ENCODE results near the gene EFNA1.
"Not testable (repeated sequence)": the region's sequence is repeated elsewhere in the genome, so short reads cannot be mapped to it uniquely, and the experiment has no call there.

EFNA1 gene

DNA sequence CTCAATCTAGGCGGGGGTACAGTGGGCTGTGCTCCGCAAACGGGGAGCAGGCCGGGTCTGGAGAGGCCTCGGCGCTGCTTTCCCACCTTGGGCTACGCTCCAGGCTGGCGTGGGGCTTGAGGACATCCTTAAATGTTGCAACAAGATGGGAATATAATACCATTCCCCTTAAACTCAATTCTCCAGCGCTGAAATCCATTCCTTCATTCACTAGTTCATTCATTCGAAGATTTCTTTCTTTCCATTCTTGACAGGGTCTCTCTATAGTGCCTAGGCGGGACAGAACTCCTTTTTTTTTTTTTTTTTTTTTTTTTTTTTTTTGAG, 12.9 kb downstream of the EFNA1 start:
- in situ Hi-C loops (cut with MboI; ENCODE audit: low sequenced_read_pairs): no loop called here

DNA sequence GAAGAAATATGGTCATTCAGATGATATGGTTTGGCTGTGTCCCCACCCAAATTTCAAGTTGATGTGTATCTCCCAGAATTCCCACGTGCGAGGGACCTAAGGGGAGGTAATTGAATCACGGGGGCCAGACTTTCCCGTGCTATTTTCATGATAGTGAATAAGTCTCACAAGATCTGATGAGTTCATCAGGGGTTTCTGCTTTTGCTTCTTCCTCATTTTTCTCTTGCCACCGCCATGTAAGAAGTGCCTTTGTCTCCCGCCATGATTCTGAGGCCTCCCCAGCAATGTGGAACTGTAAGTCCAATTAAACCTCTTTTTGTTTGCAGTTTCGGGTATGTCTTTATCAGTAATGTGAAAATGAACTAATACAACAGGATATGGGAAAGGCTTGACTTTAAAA, 14.1 kb downstream of the EFNA1 start:
- in situ Hi-C loops (cut with MboI; ENCODE audit: low sequenced_read_pairs): no loop called here

DNA sequence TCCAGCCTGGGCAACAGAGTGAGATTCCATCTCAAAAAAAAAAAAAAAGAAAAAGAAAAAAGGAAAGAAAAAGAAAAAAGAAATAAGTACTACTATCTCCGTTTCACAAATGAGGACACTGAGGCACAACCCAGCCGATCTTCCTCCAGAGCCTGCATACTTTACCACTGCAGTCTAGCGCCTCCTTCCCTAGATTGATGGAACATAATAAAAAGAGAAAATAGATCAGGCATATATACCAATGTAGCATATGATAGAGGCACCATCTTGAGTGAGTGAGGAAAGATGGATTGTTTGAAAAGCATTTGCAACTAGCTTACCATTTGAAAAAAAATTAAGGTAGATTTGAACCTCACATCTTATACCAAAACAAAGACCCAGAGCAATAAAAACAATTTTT, 17.8 kb downstream of the EFNA1 start:
- in situ Hi-C loops (cut with MboI; ENCODE audit: low sequenced_read_pairs): no loop called here

DNA sequence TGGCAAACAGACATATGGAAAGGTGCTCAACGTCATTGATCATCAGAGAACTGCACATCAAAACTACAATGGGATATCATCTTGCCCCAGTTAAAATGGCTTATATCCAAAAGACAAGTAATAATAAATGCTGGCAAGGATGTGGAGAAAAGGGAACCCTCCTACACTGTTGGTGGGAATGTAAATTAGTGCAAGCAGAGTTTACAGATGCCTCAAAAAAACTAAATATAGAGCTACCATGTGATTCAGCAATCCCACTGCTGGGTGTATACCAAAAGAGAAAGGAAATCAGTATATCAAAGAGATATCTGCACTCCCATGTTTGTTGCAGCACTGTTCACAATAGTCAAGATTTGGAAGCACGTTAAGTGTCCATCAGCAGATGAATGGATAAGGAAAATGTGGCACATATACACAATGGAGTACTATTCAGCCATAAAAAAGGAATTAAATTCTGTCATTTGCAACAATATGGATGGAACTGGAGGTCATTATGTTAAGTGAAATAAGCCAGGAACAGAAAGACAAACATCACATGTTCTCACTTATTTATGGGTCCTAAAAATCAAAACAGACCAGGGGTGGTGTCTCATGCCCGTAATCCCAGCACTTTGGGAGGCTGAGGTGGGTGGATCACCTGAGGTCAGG, 28.4 kb downstream of the EFNA1 start:
- in situ Hi-C loops (cut with MboI; ENCODE audit: low sequenced_read_pairs): not testable (repeated sequence)

DNA sequence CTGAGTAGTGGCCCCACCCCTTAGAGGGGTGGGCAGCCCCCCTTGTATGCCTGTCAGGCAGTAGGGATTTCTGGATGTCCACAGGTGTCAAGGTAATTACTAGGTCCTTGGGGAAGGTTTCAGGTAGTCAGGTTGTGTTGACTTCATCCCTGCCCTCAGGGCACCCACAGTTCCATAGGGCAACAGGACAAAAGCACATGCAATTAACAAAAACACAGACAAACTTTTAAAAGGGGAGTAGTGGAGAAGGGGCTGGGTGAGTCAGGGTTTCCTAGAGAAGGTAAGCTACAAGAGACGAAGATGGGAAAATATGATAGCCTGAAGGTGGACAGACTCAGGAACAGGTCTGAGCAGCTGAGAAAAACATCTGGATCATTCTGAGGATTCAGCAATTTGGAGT, 31.3 kb downstream of the EFNA1 start:
- in situ Hi-C loops (cut with MboI; ENCODE audit: low sequenced_read_pairs): no loop called here

DNA sequence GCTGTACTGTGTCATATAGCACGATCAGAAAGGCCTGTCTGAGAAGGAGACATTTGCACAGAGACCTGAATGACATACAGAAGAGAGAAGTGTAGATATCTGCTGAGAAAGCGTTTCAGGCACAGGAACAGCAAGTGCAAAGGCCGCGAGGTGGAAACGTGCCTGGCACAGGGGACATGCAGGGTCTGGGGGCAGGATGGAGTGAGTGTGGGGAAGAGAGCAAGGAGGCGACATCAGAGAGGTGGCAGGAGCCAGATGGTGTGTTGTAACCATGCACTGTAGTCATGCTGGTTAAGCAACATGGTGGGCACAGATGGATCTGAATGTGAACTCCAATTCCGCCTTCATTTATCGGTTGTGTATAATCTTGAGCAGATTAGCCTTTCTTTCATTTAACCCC, 32.5 kb downstream of the EFNA1 start:
- in situ Hi-C loops (cut with MboI; ENCODE audit: low sequenced_read_pairs): no loop called here

DNA sequence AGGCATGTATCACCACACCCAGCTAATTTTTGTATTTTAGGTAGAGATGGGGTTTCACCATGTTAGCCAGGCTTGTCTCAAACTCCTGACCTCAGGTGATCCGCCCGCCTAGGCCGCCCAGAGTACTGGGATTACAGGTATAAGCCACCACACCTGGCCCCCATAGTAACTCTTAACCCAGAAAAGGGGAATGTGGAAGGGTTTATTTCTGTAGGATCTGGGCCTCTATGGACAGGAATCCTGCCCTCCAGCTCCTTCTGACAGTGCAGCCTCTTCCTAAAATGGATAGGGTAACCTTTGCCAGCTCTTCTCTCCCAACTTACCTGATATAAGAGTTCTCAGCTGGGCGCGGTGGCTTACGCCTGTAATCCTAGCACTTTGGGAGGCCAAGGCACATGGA, 35.0 kb downstream of the EFNA1 start:
- in situ Hi-C loops (cut with MboI; ENCODE audit: low sequenced_read_pairs): not testable (repeated sequence)

DNA sequence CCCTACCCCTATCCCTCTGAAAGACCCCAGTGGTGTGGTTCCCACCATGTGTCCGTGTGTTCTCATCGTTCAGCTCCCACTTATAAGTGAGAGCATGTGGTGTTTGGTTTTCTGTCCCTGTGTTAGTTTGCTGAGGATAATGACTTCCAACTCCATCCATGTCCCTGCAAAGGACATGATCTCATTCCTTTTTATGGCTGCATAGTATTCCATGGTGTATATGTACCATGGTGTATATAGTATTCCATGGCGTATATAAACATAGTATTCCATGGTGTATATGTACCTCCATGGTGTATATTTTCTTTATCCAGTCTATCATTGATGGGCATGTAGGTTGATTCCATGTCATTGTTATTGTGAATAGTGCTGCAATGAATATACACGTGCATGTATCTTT, 36.1 kb downstream of the EFNA1 start:
- in situ Hi-C loops (cut with MboI; ENCODE audit: low sequenced_read_pairs): not testable (repeated sequence)

DNA sequence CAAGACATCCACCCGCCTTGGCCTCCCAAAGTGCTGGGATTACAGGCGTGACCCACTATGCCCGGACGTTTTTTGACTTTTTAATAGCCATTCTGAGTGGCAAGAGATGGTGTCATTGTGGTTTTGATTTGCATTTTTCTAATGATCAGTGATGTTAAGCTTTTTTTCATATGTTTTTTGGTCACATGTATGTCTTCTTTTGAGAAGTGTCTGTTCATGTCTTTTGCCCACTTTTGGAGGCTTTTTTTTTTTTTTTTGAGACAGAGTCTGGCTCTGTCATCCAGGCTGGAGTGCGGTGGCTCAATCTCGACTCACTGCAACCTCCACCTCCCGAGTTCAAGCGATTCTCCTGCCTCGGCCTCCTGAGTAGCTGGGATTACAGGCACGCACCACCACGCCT, 36.9 kb downstream of the EFNA1 start:
- in situ Hi-C loops (cut with MboI; ENCODE audit: low sequenced_read_pairs): loop anchor here (5.0 kb wide), 1 partner anchor 67 kb away; no protein-coding TSS in a partner anchor

DNA sequence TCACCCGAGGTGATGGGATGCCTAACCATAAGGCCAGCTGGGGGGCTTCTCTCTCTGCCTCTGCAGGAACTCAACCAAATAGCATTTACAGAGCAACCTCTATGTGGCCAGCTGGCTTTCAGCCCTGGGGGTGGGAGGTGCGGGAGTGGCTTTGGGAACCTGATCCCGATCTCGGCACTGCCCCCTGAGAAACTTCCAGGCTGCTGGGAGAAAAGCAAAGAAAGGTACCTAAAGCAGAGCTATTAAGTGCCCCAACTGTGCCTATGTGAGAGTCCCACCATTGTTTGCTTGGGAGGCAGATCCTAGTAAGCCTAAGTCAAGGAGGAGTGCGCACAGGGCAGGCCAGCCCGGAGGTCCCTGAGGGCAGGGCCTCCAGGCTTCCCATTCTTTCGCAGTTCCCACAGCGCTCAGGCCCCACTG, 38.4 kb downstream of the EFNA1 start:
- in situ Hi-C loops (cut with MboI; ENCODE audit: low sequenced_read_pairs): loop anchor here (5.0 kb wide), 1 partner anchor 69 kb away; no protein-coding TSS in a partner anchor

DNA sequence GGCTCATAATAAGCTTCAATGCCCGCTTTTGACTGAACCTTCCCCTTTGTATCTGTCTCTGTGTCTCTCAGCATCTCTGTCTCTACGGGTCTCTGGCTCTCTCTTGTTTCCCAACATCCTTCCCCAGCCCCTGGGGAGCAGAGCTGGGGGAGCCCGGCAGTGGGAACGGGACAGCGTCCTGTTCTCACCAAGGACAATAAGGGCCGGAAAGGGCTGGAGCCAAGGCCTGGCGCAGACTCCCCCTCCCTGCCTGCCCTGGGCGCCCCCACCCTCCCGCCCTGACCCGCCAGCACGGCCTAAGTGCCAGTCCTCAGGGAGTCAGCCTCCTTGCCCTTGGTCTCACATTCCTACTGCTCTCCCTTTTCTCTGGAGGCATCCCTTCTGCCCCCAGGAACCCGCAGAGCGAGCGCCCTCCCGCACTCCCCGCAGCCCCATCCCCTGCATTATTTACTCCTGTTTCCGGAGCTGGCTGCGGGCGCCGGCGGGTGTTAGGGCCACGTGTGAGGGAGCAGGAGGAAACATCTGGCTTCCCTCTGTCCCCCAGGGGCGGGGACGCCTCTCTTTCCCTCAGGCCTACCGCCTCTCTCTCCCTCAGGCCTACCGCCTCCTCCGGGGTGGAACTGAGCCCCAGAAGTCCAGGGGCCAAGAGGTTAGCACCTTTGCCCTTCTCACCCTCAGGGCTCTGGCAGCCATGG, 38.9 kb downstream of the EFNA1 start:
- in situ Hi-C loops (cut with MboI; ENCODE audit: low sequenced_read_pairs): loop anchor here (5.0 kb wide), 1 partner anchor 69 kb away; no protein-coding TSS in a partner anchor

DNA sequence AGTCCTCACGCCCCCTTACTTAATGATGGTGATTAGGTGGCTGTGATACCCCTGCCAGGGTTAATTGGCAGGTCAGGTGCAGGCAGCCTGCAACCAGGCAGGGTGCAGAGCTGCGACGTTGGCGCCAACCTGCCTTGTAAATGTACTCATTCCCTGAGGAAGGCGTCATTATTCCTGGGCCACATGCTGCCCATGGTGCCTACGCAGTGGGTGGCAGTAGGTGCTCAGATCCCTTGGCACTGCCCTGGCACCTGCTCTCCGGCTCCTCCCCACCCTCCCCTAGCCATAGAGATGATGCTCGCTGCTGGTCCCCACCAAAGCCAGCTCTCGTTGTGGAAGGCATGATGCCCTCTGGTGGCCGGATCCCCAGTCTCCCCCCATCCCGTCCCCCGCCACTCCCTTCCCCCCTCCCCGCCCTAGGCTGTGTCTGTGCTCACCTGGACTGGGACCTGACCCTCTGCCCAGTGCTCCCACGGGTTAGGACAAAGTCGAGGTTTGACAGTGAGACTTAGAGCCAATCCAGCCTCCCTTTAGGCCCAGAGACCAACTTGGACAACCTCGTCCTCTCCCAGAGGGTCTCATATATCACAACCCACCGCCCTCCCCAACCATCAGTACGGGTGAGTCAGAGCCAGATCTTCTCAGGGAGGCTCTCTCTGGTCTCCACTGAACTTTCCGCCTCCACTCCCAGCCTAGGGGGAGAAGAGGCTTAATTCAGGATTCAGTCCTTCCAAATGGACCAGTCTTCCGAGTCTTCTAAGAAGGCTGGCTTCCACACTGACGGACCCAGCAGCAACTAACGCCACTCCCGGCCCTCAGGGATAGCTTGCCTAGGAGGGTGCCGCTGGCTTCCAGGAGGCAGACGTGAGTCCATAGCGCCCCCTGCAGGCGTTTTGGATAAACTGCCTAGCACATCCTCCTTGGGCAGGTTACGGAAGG, 39.8 kb downstream of the EFNA1 start:
- in situ Hi-C loops (cut with MboI; ENCODE audit: low sequenced_read_pairs): loop anchor here (5.0 kb wide), 1 partner anchor 70 kb away; no protein-coding TSS in a partner anchor

DNA sequence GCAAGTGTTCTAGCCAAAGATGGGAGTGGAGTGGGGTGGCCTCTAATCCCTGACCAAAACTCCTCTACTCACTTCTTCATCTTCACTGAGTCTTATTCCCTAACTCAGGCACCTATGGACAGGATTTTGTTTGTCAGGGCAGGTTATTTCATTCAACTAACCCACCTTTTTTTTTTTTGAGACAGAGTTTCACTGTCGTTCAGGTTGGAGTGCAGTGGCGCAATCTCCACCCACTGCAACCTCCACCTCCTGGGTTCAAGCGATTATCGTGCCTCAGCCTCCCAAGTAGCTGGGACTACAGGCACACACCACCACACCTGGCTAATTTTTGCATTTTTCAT, 40.4 kb downstream of the EFNA1 start:
- in situ Hi-C loops (cut with MboI; ENCODE audit: low sequenced_read_pairs): loop anchor here (5.0 kb wide), 1 partner anchor 71 kb away; no protein-coding TSS in a partner anchor

DNA sequence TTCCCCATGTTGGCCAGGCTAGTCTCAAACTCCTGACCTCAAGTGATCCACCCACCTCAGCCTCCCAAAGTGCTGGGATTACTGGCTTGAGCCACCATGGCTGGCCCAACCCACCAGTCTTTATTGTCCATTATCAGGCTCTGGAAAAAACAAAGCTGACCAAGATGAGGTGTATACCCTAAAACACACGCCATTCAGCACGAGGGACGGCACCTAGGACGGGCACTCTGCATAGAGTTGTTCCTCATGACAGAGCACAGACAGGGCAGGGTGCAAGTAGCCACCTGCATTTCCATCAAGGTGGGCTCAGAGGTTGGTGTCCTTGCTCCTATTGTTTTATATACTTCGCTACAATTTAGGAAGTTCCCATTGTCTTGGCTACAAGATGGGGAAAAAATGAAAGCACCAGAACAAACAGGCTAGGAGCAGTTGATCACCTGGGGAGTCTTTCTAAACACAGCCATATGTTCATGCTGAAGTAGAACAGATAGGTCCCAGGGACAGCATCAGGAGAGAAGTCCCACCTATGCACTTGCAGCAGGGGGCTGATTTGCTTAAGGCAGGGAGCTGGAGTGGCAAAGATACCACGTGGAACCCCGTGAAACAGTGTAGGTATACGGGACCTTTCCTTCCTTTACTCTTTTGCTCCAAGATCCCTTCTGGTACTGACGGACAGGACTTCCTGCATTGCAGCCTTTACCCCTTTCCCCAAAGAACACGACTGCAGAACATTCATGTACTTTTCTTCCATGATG, 41.0 kb downstream of the EFNA1 start:
- in situ Hi-C loops (cut with MboI; ENCODE audit: low sequenced_read_pairs): loop anchor here (5.0 kb wide), 1 partner anchor 71 kb away; no protein-coding TSS in a partner anchor

DNA sequence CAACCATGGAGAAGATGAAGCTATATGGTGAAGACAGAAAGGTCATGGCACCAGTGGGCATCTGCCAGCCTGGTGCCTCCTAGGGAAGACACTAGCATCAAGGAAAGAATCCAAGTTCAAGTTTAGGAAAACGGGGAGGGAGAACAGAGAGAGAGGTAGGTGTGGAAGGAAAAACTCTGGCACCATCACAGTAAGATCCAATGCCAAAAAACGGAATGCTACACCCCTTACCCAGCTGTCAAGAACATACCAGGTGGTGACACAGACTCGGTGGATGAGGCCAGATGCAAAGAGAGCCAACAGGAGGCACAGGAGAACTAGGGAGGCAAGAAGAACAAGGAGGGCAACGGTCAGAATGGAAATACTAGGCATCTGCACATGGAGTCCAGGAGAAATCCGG, 41.9 kb downstream of the EFNA1 start:
- in situ Hi-C loops (cut with MboI; ENCODE audit: low sequenced_read_pairs): loop anchor here (5.0 kb wide), 1 partner anchor 72 kb away; no protein-coding TSS in a partner anchor

DNA sequence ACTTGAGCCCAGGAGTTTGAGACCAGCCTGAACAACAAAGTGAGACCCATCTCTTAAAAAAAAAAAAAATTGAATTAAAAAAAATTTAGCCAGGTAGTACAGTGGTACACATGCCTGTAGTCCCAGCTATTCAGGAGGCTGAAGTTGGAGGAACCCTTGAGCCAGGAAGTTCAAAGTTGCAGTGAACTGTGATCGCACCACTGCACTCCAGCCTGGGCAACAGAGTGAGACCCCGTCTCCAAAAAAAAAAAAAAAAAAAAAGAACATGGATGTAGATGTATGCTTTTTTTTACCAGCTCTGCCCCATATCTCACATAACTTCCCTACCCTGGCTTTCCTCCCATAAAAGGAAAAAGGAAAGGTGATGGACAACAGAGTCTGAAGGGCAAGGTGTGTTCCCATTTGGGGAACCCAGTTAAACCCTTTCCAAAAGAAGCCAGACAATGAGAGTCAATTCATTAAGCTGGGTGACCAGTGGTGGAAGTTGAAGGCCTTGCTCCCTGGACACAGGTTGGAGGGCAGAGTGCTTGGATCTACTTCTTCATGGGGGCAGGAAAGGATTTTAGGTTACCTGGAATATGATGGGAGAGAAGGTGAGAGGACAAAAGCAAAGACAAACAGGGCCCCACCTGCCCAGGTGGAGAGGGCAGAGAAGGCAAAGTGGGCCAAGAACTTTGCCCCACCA, 42.6 kb downstream of the EFNA1 start:
- in situ Hi-C loops (cut with MboI; ENCODE audit: low sequenced_read_pairs): no loop called here

DNA sequence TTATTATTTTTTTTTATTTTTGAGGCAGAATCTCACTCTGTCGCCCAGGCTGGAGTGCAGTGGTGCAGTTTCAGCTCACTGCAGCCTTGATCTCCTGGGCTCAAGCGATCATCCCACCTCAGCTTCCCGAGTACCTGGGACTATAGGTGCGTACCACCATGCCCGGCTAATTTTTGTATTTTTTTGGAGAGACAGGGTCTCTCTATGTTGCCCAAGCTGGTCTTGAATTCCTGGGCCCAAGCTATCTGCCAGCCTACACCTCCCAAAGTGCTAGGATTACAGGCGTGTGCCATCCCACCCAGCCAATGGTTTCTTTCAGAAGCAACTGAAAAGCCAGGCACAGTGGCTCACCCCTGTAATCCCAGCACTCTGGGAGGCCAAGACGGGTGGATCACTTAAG, 43.1 kb downstream of the EFNA1 start:
- in situ Hi-C loops (cut with MboI; ENCODE audit: low sequenced_read_pairs): no loop called here

DNA sequence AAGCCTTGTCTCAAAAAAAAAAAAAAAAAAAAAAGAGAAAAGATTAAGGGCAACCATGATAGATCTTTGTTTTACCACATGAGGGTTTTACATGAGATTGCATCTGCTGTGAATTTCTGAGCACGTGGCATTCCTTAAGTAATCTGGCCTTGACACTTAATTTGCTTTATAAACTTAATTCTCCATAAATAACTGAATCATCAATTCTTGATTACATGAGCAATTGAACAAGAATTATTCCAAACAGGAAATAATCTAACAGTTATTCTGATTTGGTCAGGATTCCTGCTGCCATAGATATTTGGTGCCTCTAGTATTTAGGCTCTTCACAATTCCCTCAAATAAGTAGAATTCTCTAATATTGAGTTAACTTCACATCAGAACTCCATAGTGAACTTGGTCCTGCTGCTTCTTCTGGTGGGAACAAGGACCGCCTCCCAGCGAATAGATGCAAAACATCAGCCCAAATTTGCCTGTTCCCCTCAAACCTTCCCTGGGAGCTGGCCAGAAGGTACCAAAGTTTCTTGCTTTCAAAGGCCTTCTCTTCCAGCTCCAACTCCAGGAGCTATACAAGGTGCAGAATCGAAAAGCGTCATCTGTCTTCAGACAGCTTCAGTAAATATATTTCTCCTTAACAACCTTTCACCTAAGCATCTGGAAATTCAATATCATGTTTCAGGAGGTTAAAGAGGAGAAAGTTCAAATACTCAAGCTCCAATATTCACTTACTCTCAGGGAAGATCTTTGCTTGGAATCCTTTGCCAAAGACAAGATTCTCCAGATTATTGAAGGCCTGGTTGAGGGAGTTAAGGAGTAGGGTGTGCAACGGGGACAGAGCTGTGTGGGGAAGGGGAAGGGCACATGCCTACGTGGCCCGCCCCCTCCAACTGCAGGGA, 44.4 kb downstream of the EFNA1 start:
- in situ Hi-C loops (cut with MboI; ENCODE audit: low sequenced_read_pairs): no loop called here

All from HL-60/S4 treated with retinoic acid at 250 ng/mL for 4 days and 3 days (cell line).